GM12878 (cell line): ENCODE data around the gene SLC35A5. TPM values are rescaled to one million over a fixed set of nuclear protein-coding genes. Genes with fewer than 3 reads are reported as not detected.

Source experiments
- ATAC-seq: fragments of 200-7000 bp; cut with Tn5 transposase; 3 replicates; pipeline ENCODE4 v1.9.1; 2020; ENCODE audit warnings: mild to moderate bottlenecking, moderate library complexity
- BruUV-seq: library from RNA; stranded (reverse); fragments of 400-500 nt; replicated peaks from 2 replicates; lab custom pipeline; 2021; lab: Mats Ljungman, UMichigan
- CTCF ChIA-PET: fragments of 300-600 bp; sonication (Branson Sonifier 250); formaldehyde crosslinking; extraction: SDS; loops from one replicate; lab custom pipeline; 2021; ENCODE audit warnings: inconsistent platforms; lab: Yijun Ruan, JAX
- POLR2A ChIA-PET: fragments of 350-600 bp; formaldehyde crosslinking; extraction: SDS; loops from one replicate; lab custom pipeline; 2021; ENCODE audit warnings: inconsistent platforms; lab: Charles Lee
- RAD21 ChIA-PET: fragments of 300-600 bp; sonication (Branson Sonifier 250); formaldehyde crosslinking; loops from one replicate; lab custom pipeline; 2023; ENCODE audit warnings: antibody characterized with exemption; ENCODE audit not compliant: unreplicated experiment; lab: Charles Lee
- SMC1A ChIA-PET: fragments of 300-600 bp; sonication (Branson Sonifier 250); formaldehyde crosslinking; loops from one replicate; lab custom pipeline; 2023; ENCODE audit not compliant: unreplicated experiment, uncharacterized antibody; lab: Charles Lee
- DNase-seq: peaks from one replicate; pipeline ENCODE4 v3.0.0-alpha.2; 2011; ENCODE audit warnings: low read depth, low spot score
- FAIRE-seq: peaks from 3 replicates; lab custom pipeline; 2011; peaks lifted over from hg19 to GRCh38; lab: Jason Lieb, UNC
- H2AFZ ChIP-seq: 2 replicates; pipeline ENCODE4 v1.6.0; 2011; ENCODE audit warnings: low read depth, low read length, control low read depth; ENCODE audit not compliant: control insufficient read depth
- H3K27ac ChIP-seq: 2 replicates; pipeline ENCODE4 v1.5.1; 2011; ENCODE audit warnings: control low read depth; ENCODE audit not compliant: control insufficient read depth, insufficient read depth
- H3K27me3 ChIP-seq, 2 experiments: replicated peaks in 1 of 2; 2 replicates each; pipeline versions ENCODE4 v1.6.0 to v1.6.1; 2011; ENCODE audit warnings: low read length in 1 of 2; ENCODE audit not compliant: control insufficient read depth in 2 of 2, insufficient read depth in 2 of 2
- H3K36me3 ChIP-seq, 2 experiments: 2 replicates each; pipeline ENCODE4 v1.5.1; 2011; ENCODE audit warnings: low read length in 1 of 2; ENCODE audit not compliant: control insufficient read depth in 2 of 2, insufficient read depth in 2 of 2
- H3K4me1 ChIP-seq: 2 replicates; pipeline ENCODE4 v1.6.1; 2011; ENCODE audit warnings: mild to moderate bottlenecking, low read length, moderate library complexity, mixed read lengths; ENCODE audit not compliant: control insufficient read depth, insufficient read depth
- H3K4me2 ChIP-seq: 2 replicates; pipeline ENCODE4 v1.6.0; 2011; ENCODE audit warnings: control low read depth; ENCODE audit not compliant: control insufficient read depth, insufficient read depth
- H3K4me3 ChIP-seq: fragments of 200-600 bp; sonication (generic); 2 replicates; pipeline ENCODE4 v1.5.1; 2016
- H3K79me2 ChIP-seq: 2 replicates; pipeline ENCODE4 v1.6.0; 2011; ENCODE audit warnings: low read length; ENCODE audit not compliant: control insufficient read depth, insufficient read depth
- H3K9ac ChIP-seq: 2 replicates; pipeline ENCODE4 v1.8.0; 2011; ENCODE audit warnings: low read length, control low read depth, mixed read lengths; ENCODE audit not compliant: control insufficient read depth, insufficient read depth
- H3K9me3 ChIP-seq: replicated peaks from 3 replicates; pipeline ENCODE4 v1.5.1; 2011; ENCODE audit warnings: mild to moderate bottlenecking, low read length; ENCODE audit not compliant: control insufficient read depth, insufficient read depth
- H4K20me1 ChIP-seq: 2 replicates; pipeline ENCODE4 v1.6.0; 2011; ENCODE audit not compliant: control insufficient read depth, insufficient read depth
- BACH1 ChIP-seq: fragments of 450-650 bp; IDR thresholded peaks from 2 replicates; pipeline ENCODE4 v1.6.1; 2017; ENCODE audit warnings: mild to moderate bottlenecking, borderline replicate concordance
- CHD1 ChIP-seq: IDR thresholded peaks from 2 replicates; pipeline ENCODE4 v1.6.1; 2012; ENCODE audit warnings: low read depth, low read length, improper control_type of control experiment
- CREB1 ChIP-seq: IDR thresholded peaks from 2 replicates; pipeline ENCODE4 v1.6.1; 2012; ENCODE audit warnings: low read depth, mild to moderate bottlenecking, inconsistent platforms
- EZH2 ChIP-seq: IDR thresholded peaks from 2 replicates; pipeline ENCODE4 v1.6.1; 2012; ENCODE audit warnings: low read depth, mild to moderate bottlenecking, control low read depth, inconsistent platforms, low read length, borderline replicate concordance; ENCODE audit not compliant: control insufficient read depth
- IKZF1 ChIP-seq: fragments of 450-650 bp; conservative IDR thresholded peaks from 2 replicates; pipeline ENCODE4 v1.6.1; 2017; ENCODE audit warnings: antibody characterized with exemption, mild to moderate bottlenecking
- RAD51 ChIP-seq: fragments of 450-650 bp; IDR thresholded peaks from 2 replicates; pipeline ENCODE4 v1.6.1; 2016; ENCODE audit warnings: moderate library complexity, mild to moderate bottlenecking, inconsistent platforms
- SREBF2 ChIP-seq: IDR thresholded peaks from 2 replicates; pipeline ENCODE4 v1.6.1; 2012; ENCODE audit warnings: mild to moderate bottlenecking, low read length
- USF1 ChIP-seq: IDR thresholded peaks from 2 replicates; pipeline ENCODE4 v1.6.1; 2011; ENCODE audit warnings: borderline replicate concordance, low read depth, mild to moderate bottlenecking, moderate library complexity, mixed read lengths, low read length; ENCODE audit not compliant: insufficient read depth; ENCODE audit errors: extremely low read length
- ZBTB11 ChIP-seq: fragments of 450-650 bp; formaldehyde crosslinking; IDR thresholded peaks from 2 replicates; pipeline ENCODE4 v1.5.0; 2022; ENCODE audit warnings: mild to moderate bottlenecking, missing genetic modification characterization
- ZNF687 ChIP-seq: fragments of 450-650 bp; IDR thresholded peaks from 2 replicates; pipeline ENCODE4 v1.6.1; 2017; ENCODE audit warnings: mild to moderate bottlenecking, moderate library complexity
- in situ Hi-C: fragments of 300-500 bp; cut with MboI; formaldehyde crosslinking; loops from 9 replicates; pipeline ENCODE4 v1.14.3; 2018; ENCODE audit warnings: mixed read lengths
- intact Hi-C: fragments of 100-400 bp; cut with micrococcal nuclease; formaldehyde crosslinking; loops from one replicate; pipeline ENCODE4 v1.14.2; 2022; ENCODE audit not compliant: unreplicated experiment
- polyA plus RNA-seq, 11 experiments: library from polyadenylated mRNA; depleted of rRNA in 4 of 11; unstranded in 6 of 11; stranded (reverse) in 5 of 11; fragments of >200 nt; fragmentation: Nextera tagmentation in 4 of 11; fragmentation: Illumina TruSeq in 1 of 11; extraction: Ambion mirVana in 4 of 11; extraction: Trizol in 1 of 11; gene quantifications; 1 replicate in 1 of 11; 2 replicates in 10 of 11; pipeline versions ENCODE4 v1.2.1 to v1.2.3, GENCODE V29; 2011 to 2016; ENCODE audit warnings: inconsistent platforms in 2 of 11, missing spikeins in 2 of 11, low read depth in 1 of 11
- total RNA-seq, 4 experiments: library from RNA; depleted of rRNA in 3 of 4; stranded (reverse); fragments of >200 nt in 3 of 4; fragmentation: Illumina TruSeq in 1 of 4; extraction: Trizol in 1 of 4; gene quantifications; 2 replicates each; pipeline versions ENCODE4 v1.2.1 to v1.2.3, GENCODE V29; 2013 to 2021

The SLC35A5 gene
- total and polyA plus RNA-seq, 10 of the 15 experiments (the other 5 are each of a cell fraction or from before 2014, with no cell fraction given), result 10.9 to 38.1 (median 16.0) TPM

GRCh38 chr3:112607863-112608262, 46.0 kb downstream of the SLC35A5 start:
- SMC1A ChIA-PET, result interaction anchor here (1.1 kb wide), 2 partner anchors 34 to 99 kb away, joined by 3 to 4 read pairs; no protein-coding TSS in a partner anchor
- RAD21 ChIA-PET, result no interaction called here
- no peaks in the 10 kb centered on the region for H3K79me2 ChIP-seq
- H3K9ac ChIP-seq, result no peak overlapping the region
- peaks cover 0 to 6% of the 10 kb centered on the region in 2 experiments; a peak in 2 of 4 replicates for H3K27me3 ChIP-seq
- no peak overlapping the region for H3K4me3 ChIP-seq
- CTCF ChIA-PET, result interaction anchor here (1.1 to 1.9 kb wide), 2 partner anchors 14 to 26 kb away, joined by 3 to 8 read pairs; no protein-coding TSS in a partner anchor
- H3K27ac ChIP-seq, result no peak overlapping the region
- no peak for TF ChIP-seq ZNF687
- no peak for TF ChIP-seq BACH1
- no peak for TF ChIP-seq EZH2
- TF ChIP-seq CHD1, result no peak
- TF ChIP-seq SREBF2, result no peak
- TF ChIP-seq IKZF1, result no peak
- no peak for TF ChIP-seq RAD51
- TF ChIP-seq CREB1, result no peak
- no peak for TF ChIP-seq USF1
- TF ChIP-seq ZBTB11 (CRISPR knock-in tag), result no peak
- peaks cover 6% of the 10 kb centered on the region for H3K4me1 ChIP-seq
- H2AFZ ChIP-seq, result no peak overlapping the region
- H3K9me3 ChIP-seq, result no peaks in the 10 kb centered on the region
- no peaks in the 10 kb centered on the region for H3K36me3 ChIP-seq
- no peaks in the 10 kb centered on the region for H4K20me1 ChIP-seq
- intact Hi-C loops (no loop called here), in situ Hi-C loops (no loop called here)
- no peak for DNase-seq
- H3K4me2 ChIP-seq, result no peak overlapping the region
- FAIRE-seq, result no peak
- POLR2A ChIA-PET, result no interaction called here
- ATAC-seq, result no peak
- BruUV-seq, result no TSS peak
